Neural crest cell (in vitro differentiated cells): ENCODE measurements around the gene MBOAT1. TPM values are rescaled to one million over a fixed set of nuclear protein-coding genes. Genes with fewer than 3 reads are reported as not detected.

Source experiments
- DNase-seq: peaks from one replicate; pipeline ENCODE4 v3.0.0; 2021; ENCODE audit warnings: low read depth, mixed read lengths, low spot score
- H3K27ac Mint-ChIP-seq: one replicate; pipeline ENCODE4 v1.8.0; 2021; ENCODE audit warnings: mild to moderate bottlenecking, mixed read lengths; ENCODE audit not compliant: unreplicated experiment
- H3K27me3 Mint-ChIP-seq: 2 replicates; pipeline ENCODE4 v1.8.0; 2021; ENCODE audit warnings: low read depth, mild to moderate bottlenecking, mixed read lengths
- H3K36me3 Mint-ChIP-seq: 2 replicates; pipeline ENCODE4 v1.8.0; 2021; ENCODE audit warnings: low read depth, mild to moderate bottlenecking, mixed read lengths
- H3K4me1 Mint-ChIP-seq: 2 replicates; pipeline ENCODE4 v1.8.0; 2021; ENCODE audit warnings: mixed read lengths
- H3K4me3 Mint-ChIP-seq: one replicate; pipeline ENCODE4 v1.8.0; 2021; ENCODE audit warnings: mild to moderate bottlenecking, mixed read lengths
- H3K9me3 Mint-ChIP-seq: 2 replicates; pipeline ENCODE4 v1.8.0; 2021; ENCODE audit warnings: mixed read lengths
- total RNA-seq: library from RNA; stranded (reverse); gene quantifications from 2 replicates; pipeline ENCODE4 v1.2.1, GENCODE V29; 2021
- TF ChIP-seq, protein P1 (sequence below): fragments of 200-600 bp; sonication (generic); conservative IDR thresholded peaks from 2 replicates; pipeline ENCODE4 v1.5.0; 2021; ENCODE audit warnings: antibody characterized with exemption, mild to moderate bottlenecking

MBOAT1 gene
- total RNA-seq, 1 donor from 2014 or later = 11.4 TPM

DNA sequence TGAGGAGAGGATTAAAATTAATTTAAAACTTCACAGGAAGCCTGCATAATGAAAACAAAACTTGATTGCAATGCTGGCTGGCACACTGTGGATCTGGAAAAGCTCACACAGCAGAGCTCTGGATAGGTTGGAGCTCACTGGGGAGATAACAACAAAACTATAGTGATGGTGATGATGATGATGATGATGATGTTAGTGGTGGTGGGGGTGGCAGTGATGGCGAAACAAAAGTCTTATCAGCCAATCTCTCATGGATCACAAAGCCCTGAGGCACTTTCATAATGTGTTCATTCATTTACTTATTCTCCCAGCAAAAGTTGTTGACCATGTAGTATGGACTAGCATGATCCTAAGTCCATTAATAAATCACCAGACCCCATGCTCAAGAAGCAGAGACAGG lies 152.0 kb downstream of the MBOAT1 start:
- Mint-ChIP-seq H3K27me3 (no peaks in the 10 kb centered on the region), H3K4me3 (no peak overlapping the region), H3K9me3 (no peaks in the 10 kb centered on the region), H3K4me1 (peaks cover 8% of the 10 kb centered on the region), H3K27ac (no peak overlapping the region), H3K36me3 (no peaks in the 10 kb centered on the region)
- no peak for DNase-seq
- TF ChIP-seq, protein P1, sequence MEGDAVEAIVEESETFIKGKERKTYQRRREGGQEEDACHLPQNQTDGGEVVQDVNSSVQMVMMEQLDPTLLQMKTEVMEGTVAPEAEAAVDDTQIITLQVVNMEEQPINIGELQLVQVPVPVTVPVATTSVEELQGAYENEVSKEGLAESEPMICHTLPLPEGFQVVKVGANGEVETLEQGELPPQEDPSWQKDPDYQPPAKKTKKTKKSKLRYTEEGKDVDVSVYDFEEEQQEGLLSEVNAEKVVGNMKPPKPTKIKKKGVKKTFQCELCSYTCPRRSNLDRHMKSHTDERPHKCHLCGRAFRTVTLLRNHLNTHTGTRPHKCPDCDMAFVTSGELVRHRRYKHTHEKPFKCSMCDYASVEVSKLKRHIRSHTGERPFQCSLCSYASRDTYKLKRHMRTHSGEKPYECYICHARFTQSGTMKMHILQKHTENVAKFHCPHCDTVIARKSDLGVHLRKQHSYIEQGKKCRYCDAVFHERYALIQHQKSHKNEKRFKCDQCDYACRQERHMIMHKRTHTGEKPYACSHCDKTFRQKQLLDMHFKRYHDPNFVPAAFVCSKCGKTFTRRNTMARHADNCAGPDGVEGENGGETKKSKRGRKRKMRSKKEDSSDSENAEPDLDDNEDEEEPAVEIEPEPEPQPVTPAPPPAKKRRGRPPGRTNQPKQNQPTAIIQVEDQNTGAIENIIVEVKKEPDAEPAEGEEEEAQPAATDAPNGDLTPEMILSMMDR = no peak

GRCh38 chr6:20058912-20059311 lies 153.4 kb downstream of the MBOAT1 start:
- TF ChIP-seq, protein P1 = no peak
- Mint-ChIP-seq H3K27ac (no peak overlapping the region), H3K4me1 (peaks cover 12% of the 10 kb centered on the region), H3K36me3 (no peaks in the 10 kb centered on the region), H3K4me3 (no peak overlapping the region), H3K9me3 (no peaks in the 10 kb centered on the region), H3K27me3 (no peaks in the 10 kb centered on the region)
- no peak for DNase-seq

GRCh38 chr6:20058121-20058905 lies 154.0 kb downstream of the MBOAT1 start:
- no peaks in the 10 kb centered on the region for H3K9me3 Mint-ChIP-seq
- H3K27ac Mint-ChIP-seq = no peak overlapping the region
- peaks cover 12% of the 10 kb centered on the region for H3K4me1 Mint-ChIP-seq
- DNase-seq = no peak
- no peak overlapping the region for H3K4me3 Mint-ChIP-seq
- TF ChIP-seq, protein P1 = no peak
- no peaks in the 10 kb centered on the region for H3K36me3 Mint-ChIP-seq
- H3K27me3 Mint-ChIP-seq = no peaks in the 10 kb centered on the region

- Mint-ChIP-seq H3K4me1 (peaks cover 18% of the 10 kb centered on the region), H3K36me3 (no peaks in the 10 kb centered on the region), H3K4me3 (no peak overlapping the region), H3K27me3 (no peaks in the 10 kb centered on the region), H3K27ac (peak overlapping the region; percentile 0), H3K9me3 (no peaks in the 10 kb centered on the region)
- DNase-seq = peak; percentile 10
- TF ChIP-seq, protein P1 = peak; percentile 82
These were observed 155.8 kb downstream of the MBOAT1 start for GRCh38 chr6:20056350-20056992.

DNA sequence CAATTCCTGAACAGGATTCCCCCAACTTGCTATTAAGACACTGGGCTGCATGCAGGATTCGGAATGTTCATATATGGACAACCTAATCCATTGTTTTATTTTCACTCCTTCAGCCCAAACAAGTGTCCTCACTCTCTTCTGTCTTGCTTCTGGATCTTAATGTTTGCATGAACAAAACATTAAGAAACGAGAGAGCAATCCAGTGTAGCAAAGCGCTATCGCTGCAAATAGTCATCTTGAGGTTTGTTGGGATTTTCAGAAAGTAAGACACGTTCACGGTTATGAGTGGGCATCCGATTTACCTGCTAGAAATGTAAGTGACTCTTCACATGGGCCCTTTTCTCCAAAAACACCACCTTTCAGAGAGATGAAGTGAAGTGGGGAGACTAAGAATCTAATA lies 156.4 kb downstream of the MBOAT1 start:
- Mint-ChIP-seq H3K4me1 (peaks cover 18% of the 10 kb centered on the region), H3K27ac (peak overlapping the region; percentile 0), H3K9me3 (no peaks in the 10 kb centered on the region), H3K4me3 (no peak overlapping the region), H3K27me3 (no peaks in the 10 kb centered on the region), H3K36me3 (no peaks in the 10 kb centered on the region)
- DNase-seq = no peak
- TF ChIP-seq, protein P1 = no peak

Other genes with a start within 250 kb of the MBOAT1 start
- 43.8 and 44.9 TPM in 2 replicates for gene E2F3, start 189.4 kb upstream of the MBOAT1 start, total RNA-seq